ENCODE data around the gene TFPI.

- TF ChIP-seq, protein P1, sequence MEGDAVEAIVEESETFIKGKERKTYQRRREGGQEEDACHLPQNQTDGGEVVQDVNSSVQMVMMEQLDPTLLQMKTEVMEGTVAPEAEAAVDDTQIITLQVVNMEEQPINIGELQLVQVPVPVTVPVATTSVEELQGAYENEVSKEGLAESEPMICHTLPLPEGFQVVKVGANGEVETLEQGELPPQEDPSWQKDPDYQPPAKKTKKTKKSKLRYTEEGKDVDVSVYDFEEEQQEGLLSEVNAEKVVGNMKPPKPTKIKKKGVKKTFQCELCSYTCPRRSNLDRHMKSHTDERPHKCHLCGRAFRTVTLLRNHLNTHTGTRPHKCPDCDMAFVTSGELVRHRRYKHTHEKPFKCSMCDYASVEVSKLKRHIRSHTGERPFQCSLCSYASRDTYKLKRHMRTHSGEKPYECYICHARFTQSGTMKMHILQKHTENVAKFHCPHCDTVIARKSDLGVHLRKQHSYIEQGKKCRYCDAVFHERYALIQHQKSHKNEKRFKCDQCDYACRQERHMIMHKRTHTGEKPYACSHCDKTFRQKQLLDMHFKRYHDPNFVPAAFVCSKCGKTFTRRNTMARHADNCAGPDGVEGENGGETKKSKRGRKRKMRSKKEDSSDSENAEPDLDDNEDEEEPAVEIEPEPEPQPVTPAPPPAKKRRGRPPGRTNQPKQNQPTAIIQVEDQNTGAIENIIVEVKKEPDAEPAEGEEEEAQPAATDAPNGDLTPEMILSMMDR (conservative IDR thresholded peaks at IDR 0.05; ENCODE audit: low read length), result no peak
- TF ChIP-seq EZH2phosphoT487 (IDR thresholded peaks at IDR 0.05; ENCODE audit: borderline replicate concordance, low read depth, low read length), result no peak
These were observed 53.5 kb downstream of the TFPI start for GRCh38 chr2:187500585-187501359.

Measured in OCI-LY7 (cell line).